Gastroesophageal sphincter (tissue), 3 donors: ENCODE measurements around the gene GCK.

Experiments
- CTCF ChIP-seq, 4 experiments: fragments of 200-600 bp in 2 of 4; fragments of 450-650 bp in 2 of 4; sonication (generic) in 1 of 4; IDR thresholded peaks; one replicate each; pipeline ENCODE4 v1.5.1; 2017 to 2019; ENCODE audit warnings: antibody characterized with exemption in 4 of 4, mild to moderate bottlenecking in 2 of 4, moderate library complexity in 2 of 4
- POLR2A ChIP-seq, 2 donors: fragments of 450-650 bp; IDR thresholded peaks; one replicate each; pipeline ENCODE4 v1.6.1; 2017; ENCODE audit warnings: antibody characterized with exemption in 2 of 2, mild to moderate bottlenecking in 2 of 2, moderate library complexity in 1 of 2
- POLR2AphosphoS5 ChIP-seq: sonication (generic); formaldehyde crosslinking; IDR thresholded peaks from one replicate; pipeline ENCODE4 v1.6.1; 2017; ENCODE audit warnings: antibody characterized with exemption

GRCh38 chr7:44124822-44125202 is 64.4 kb downstream of the GCK start:
- TF ChIP-seq POLR2A (IDR thresholded peaks at IDR 0.05) = no peak
- no peak for TF ChIP-seq CTCF (IDR thresholded peaks at IDR 0.05)
- no peak for TF ChIP-seq POLR2AphosphoS5
